NK-92 (cell line): ENCODE results near the gene NOL3.

Source experiments
- DNase-seq: peaks from one replicate; lab custom pipeline; 2025; ENCODE audit not compliant: unreplicated experiment; lab: John Stamatoyannopoulos, UW

NOL3 gene

DNA sequence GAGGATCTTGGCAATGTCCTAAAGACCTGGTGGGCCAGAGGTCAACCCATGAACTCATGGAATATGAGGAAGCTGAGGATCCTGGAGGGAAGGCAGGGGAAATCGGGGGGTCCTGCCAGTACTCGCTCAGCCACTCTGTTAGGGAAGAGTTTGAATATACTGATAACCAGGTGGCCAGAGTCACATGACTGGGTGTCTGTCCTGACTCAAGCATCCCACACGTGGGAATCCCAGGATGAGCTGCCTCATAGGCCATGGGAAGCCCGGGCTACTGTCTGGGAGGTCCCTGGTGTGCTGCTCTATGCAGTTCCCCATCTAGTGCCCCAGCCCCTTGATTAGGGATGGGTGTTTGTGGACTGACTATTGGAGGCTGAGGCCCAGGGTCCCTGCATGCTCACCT is 18.0 kb downstream of the NOL3 start:
- DNase-seq, result no peak

DNA sequence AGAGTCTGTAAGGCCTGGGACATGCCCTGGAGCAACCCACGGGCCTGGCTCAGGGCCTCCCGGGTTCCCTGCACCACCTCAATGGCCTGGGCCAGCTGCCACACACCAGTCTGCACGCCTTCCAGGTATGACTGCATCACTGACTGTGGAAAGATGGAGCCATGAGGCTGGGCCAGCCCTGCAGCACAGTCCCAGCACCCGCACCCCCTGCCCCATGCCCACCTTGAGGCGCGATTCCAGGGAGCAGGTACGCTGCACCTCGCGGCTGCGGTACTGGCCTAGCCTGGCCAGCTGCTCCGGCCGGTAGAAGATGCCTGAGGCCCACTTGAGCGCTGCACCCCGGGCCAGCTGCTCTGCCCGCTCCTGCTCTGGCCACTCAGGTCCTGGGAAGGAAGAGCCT is 18.5 kb downstream of the NOL3 start:
- no peak for DNase-seq

GRCh38 chr16:67190041-67190440 is 19.7 kb downstream of the NOL3 start, which contains the start of gene EXOC3L1:
Gene EXOC3L1, minus strand, starts transcription at chr16:67190136. Its CDS starts 460 bp downstream, at chr16:67189676.
- DNase-seq, result no peak

DNA sequence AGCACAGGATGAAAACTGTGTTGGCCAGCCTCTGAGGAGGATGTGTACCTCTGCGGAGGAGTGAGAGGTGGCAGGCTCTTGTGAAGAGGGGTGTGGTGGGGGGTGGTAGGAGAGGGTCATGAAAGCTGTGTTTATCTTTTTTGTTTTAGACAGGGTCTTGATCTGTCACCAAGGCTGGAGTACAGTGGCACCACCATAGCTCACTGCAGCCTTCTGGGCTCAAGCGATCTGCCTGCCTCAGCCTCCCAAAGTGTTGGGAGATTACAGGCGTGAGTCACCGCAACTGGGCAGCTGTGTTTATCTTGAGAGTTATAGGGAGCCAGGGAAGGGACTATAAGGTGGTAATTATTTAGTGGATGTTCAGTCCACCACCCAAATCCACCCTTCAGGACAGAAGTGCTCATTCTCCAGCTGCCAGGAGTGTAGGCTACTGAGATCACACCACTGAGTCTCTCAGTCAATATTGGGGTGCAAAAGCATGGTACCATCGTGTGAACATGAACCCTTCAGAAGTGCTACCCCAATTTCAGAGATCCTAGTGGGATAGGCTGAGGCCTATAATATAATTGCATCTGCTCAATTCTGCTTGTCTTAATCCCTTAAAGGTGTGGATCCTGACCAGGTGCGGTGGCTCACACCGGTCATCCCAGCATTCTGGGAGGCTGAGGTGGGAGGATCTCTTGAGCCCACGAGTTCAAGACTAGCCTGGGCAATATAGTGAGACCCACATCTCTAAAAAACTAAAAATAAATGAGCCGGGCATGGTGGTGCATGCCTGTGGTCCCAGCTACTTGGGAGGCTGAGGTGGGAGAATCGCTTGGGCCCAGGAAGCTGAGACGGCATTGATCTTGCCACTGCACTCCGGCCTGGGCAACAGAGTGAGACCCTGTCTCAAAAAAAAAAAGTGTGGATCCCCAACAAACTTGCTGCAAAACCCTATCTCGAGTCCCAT is 20.4 kb downstream of the NOL3 start:
- no peak for DNase-seq

DNA sequence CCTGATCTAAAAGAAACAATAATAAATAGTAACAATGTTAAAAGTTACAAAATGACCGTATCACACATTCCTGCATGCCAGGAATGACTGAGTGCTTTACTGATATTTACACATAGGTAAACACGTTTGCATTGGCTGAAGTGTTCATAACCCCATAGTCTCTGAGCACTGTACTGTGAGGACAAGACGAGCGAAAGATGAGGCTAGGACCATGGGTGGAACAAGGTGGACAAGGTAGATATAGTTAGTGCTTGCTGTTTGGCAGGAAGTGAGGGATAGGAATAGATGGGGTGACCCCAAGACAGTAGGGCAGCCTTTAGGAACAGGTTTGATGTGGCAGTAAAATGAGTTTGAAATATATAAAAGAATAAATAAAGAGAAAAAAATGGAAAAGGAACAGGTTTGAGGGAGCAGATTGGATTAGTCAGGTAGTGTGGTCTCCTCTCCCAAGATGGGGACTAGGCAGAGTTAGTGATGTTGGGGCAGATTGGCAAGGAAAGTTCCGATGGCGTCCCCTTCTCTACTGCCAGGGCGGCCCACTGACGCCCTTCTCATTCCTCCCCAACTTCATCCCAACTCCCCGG is 21.2 kb downstream of the NOL3 start:
- no peak for DNase-seq

- no peak for DNase-seq
Observed at GRCh38 chr16:67191995-67192681, 21.8 kb downstream of the NOL3 start, which contains the start of gene E2F4. Gene E2F4, plus strand, starts transcription at chr16:67192155. Its CDS starts 73 bp downstream, at chr16:67192228.

GRCh38 chr16:67192781-67193361 is 22.5 kb downstream of the NOL3 start:
- no peak for DNase-seq

GRCh38 chr16:67193536-67193935 is 23.2 kb downstream of the NOL3 start:
- DNase-seq, result no peak

DNA sequence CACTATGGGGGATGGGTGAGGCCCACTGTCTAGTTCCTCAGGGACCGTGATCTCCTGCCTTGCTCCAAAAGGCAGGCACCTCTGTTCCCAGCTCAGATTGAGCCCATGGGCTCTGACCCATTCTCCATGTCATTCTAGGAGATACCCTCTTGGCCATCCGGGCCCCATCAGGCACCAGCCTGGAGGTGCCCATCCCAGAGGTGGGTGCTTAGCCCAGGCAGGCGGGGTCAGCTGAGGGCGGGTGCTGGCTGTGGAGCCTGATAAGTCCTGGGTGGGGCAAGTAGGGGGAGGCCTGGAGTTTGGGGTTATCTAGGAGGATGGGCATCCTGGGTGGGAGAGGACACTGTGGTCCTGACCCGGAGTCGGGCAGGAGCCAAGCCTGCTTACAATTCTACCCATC is 23.9 kb downstream of the NOL3 start:
- DNase-seq, result no peak

GRCh38 chr16:67195676-67196075 is 25.3 kb downstream of the NOL3 start:
- no peak for DNase-seq

DNA sequence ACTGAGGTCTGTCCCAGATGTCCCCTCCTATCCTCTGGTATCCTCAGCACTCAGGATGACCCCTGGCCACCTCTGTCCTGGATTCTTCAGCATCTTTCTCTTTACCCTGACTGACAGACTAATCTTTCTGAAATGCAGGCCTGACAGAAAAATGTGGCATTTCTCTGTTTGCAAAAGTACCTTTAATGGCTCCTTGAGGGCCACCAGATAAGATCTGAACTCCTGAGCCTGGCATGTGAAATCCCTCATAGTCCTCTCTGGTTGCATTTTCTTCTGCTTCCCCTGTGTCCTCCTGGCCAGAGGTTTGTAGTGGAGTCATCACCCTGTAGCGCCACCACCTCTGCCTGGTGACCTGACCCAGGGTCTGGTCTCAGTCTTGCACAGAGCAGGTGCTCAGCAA is 26.5 kb downstream of the NOL3 start:
- no peak for DNase-seq

- no peak for DNase-seq
Observed at GRCh38 chr16:67197704-67198103, 27.4 kb downstream of the NOL3 start.

DNA sequence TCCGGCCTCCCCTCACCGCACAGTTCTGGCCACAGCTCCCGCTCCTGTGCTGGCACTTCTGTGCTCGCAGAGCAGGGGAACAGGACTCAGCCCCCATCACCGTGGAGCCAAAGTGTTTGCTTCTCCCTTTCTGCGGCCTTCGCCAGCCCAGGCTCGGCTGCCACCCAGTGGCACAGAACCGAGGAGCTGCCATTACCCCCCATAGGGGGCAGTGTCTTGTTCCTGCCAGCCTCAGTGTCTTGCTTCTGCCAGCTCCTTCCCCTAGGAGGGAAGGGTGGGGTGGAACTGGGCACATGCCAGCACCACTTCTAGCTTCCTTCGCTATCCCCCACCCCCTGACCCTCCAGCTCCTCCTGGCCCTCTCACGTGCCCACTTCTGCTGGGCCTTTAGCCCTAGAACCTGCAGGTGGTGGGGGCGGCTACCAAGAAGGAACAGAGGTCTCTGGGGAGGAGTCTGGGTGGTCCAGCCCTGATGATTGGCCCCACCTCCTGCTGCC is 27.9 kb downstream of the NOL3 start:
- DNase-seq, result no peak

DNA sequence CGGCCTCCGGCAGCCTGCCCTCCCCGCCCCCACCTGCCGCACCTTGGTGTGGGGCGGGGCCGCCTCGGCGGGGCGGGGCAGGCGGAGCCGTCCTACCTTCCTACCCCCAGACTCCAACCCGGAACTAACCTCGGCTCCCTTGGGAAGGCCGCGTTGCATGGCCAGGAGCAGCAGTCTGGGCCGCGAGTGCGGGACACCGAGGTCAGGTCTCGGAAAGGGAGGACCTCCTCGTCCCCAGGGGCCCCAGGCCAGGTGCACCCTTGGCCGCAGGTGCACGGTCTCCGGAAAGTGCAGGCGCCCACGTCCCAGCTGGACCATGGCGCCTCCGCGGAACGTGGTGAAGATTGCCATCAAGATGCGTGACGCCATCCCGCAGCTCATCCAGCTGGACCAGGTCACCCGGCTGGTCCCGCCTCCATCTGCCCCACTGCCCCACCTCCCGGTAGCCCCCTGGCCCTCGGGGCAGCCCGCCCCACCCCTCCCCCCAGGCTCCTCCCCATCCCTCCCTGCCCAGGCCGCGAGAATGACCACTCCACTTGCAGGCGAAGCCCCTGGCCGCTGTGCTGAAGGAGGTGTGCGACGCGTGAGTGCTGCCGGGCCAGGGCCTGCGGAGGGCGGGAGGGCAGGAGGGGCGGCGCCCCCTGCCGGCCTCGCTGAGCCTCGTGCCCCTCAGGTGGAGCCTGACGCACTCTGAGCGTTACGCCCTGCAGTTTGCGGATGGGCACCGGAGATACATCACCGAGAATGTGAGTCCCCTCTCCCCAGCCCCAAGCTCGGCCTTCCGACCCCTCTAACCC is 28.9 kb downstream of the NOL3 start, which contains the start of gene ELMO3:
ELMO3 (plus strand) TSS at position 121 of the 797 bp plus-strand sequence; CDS start at position 317, 196 bp downstream.
- DNase-seq, result no peak

GRCh38 chr16:67199808-67200198 is 29.5 kb downstream of the NOL3 start:
- no peak for DNase-seq

GRCh38 chr16:67200491-67200890 is 30.2 kb downstream of the NOL3 start:
- no peak for DNase-seq

- DNase-seq, result no peak
Observed at GRCh38 chr16:67201411-67202345, 31.3 kb downstream of the NOL3 start.

DNA sequence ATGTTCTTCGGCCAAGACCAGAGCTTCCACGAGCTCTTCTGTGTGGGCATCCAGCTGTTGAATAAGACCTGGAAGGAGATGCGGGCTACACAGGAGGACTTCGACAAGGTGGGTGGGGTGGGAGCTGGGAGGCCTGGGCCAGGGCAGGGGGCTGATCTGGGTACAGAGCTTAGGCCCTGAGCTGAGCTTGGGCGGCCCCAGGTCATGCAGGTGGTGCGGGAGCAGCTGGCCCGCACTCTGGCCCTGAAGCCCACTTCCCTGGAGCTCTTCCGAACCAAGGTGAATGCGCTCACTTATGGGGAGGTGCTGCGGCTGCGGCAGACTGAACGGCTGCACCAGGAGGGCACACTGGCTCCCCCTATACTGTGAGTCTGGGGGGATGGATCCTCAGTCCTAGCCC is 32.1 kb downstream of the NOL3 start:
- no peak for DNase-seq

DNA sequence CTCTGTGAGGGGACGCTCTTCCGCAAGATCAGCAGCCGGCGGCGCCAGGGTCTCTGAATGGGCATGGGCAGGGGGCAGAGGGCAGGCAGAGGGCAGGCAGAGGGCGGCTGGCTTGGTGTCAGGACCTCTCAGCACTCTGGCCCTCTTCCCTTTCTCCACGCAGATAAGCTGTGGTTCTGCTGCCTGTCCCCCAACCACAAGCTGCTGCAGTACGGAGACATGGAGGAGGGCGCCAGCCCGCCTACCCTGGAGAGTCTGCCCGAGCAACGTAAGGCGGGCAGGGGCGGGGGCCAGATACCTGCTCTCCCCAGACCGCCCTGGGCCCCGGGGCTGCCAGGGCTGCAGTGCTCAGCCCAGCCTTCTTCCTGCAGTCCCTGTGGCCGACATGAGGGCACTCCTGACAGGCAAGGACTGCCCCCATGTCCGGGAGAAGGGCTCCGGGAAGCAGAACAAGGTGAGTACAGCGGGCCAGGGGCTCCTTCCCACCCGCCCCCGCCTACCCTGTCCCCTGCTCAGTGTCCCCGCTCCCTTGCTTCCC is 32.7 kb downstream of the NOL3 start:
- no peak for DNase-seq
